K562 (cell line): ENCODE results near the gene STON2. TPM values are rescaled to one million over a fixed set of nuclear protein-coding genes. Genes with fewer than 3 reads are reported as not detected.

Experiments used
- ARID2 ChIP-seq: fragments of 450-650 bp; IDR thresholded peaks from 2 replicates; pipeline ENCODE4 v1.6.1; 2017; ENCODE audit warnings: antibody characterized with exemption, mild to moderate bottlenecking
- BHLHE40 ChIP-seq: IDR thresholded peaks from 2 replicates; pipeline ENCODE4 v1.6.1; 2011; ENCODE audit warnings: low read length, improper control_type of control experiment
- GABPB1 ChIP-seq: sonication (generic); formaldehyde crosslinking; IDR thresholded peaks from 2 replicates; pipeline ENCODE4 v1.8.0; 2022; ENCODE audit warnings: mild to moderate bottlenecking, missing genetic modification reagents
- HDAC3 ChIP-seq: fragments of 450-650 bp; IDR thresholded peaks from 2 replicates; pipeline ENCODE4 v1.6.1; 2018; ENCODE audit warnings: borderline replicate concordance, mild to moderate bottlenecking, moderate library complexity; ENCODE audit not compliant: partially characterized antibody
- HSF4 ChIP-seq: fragments of 250-450 bp; sonication (Bioruptor Pico); IDR thresholded peaks from 2 replicates; pipeline ENCODE4 v2.1.2; 2022; ENCODE audit warnings: mild to moderate bottlenecking, moderate library complexity, borderline replicate concordance
- MAX ChIP-seq: sonication (generic); formaldehyde crosslinking; IDR thresholded peaks from 2 replicates; pipeline ENCODE4 v1.9.0; 2022; ENCODE audit warnings: mild to moderate bottlenecking, missing genetic modification reagents
- MBD2 ChIP-seq: sonication (generic); IDR thresholded peaks from 2 replicates; pipeline ENCODE4 v1.6.1; 2016; ENCODE audit warnings: low read depth, borderline replicate concordance
- MED1 ChIP-seq: sonication (generic); formaldehyde crosslinking; IDR thresholded peaks from 2 replicates; pipeline ENCODE4 v1.8.1; 2023; ENCODE audit warnings: missing genetic modification reagents, borderline replicate concordance
- MEF2D ChIP-seq: conservative IDR thresholded peaks from 2 replicates; pipeline ENCODE4 v1.6.1; 2016; ENCODE audit warnings: low read depth, missing genetic modification characterization, missing compliant biosample characterization
- MTA3 ChIP-seq: fragments of 450-650 bp; formaldehyde crosslinking; IDR thresholded peaks from 2 replicates; pipeline ENCODE4 v1.6.1; 2017; ENCODE audit warnings: mild to moderate bottlenecking, borderline replicate concordance
- PATZ1 ChIP-seq: fragments of 250-450 bp; sonication (Bioruptor Pico); IDR thresholded peaks from 2 replicates; pipeline ENCODE4 v1.5.0; 2020; ENCODE audit warnings: mild to moderate bottlenecking, borderline replicate concordance
- PKNOX1 ChIP-seq: fragments of 450-650 bp; IDR thresholded peaks from 2 replicates; pipeline ENCODE4 v1.6.1; 2016
- RCOR1 ChIP-seq, 2 experiments: IDR thresholded peaks; 2 replicates each; pipeline ENCODE4 v1.6.1; 2012; ENCODE audit warnings: low read depth in 2 of 2, low read length in 2 of 2, borderline replicate concordance in 1 of 2, improper control_type of control experiment in 1 of 2
- SOX6 ChIP-seq: fragments of 450-650 bp; IDR thresholded peaks from 2 replicates; pipeline ENCODE4 v1.6.1; 2014; ENCODE audit warnings: mild to moderate bottlenecking
- TRIM25 ChIP-seq: fragments of 450-650 bp; IDR thresholded peaks from 2 replicates; pipeline ENCODE4 v1.7.0; 2016; ENCODE audit warnings: borderline replicate concordance
- USF2 ChIP-seq: sonication (generic); formaldehyde crosslinking; IDR thresholded peaks from 2 replicates; pipeline ENCODE4 v1.5.0; 2020; ENCODE audit warnings: missing genetic modification reagents
- ZC3H8 ChIP-seq: fragments of 450-650 bp; IDR thresholded peaks from 2 replicates; pipeline ENCODE4 v1.6.1; 2017
- ZNF316 ChIP-seq: fragments of 450-650 bp; IDR thresholded peaks from 2 replicates; pipeline ENCODE4 v1.6.1; 2016
- ZNF740 ChIP-seq, 3 experiments: fragments of 200-800 bp in 1 of 3; sonication (Bioruptor generic) in 1 of 3; sonication (generic) in 1 of 3; formaldehyde crosslinking in 1 of 3; IDR thresholded peaks; 2 replicates each; pipeline versions ENCODE4 v1.6.1 to v1.8.0; 2016 to 2022; ENCODE audit warnings: mild to moderate bottlenecking in 2 of 3, missing compliant biosample characterization in 2 of 3, missing genetic modification characterization in 2 of 3, missing genetic modification reagents in 1 of 3
- polyA plus RNA-seq, 8 experiments: library from polyadenylated mRNA; depleted of rRNA in 4 of 8; stranded (reverse) in 5 of 8; unstranded in 3 of 8; fragments of >200 nt; fragmentation: Nextera tagmentation in 2 of 8; fragmentation: Illumina TruSeq in 1 of 8; extraction: Ambion mirVana in 2 of 8; extraction: Trizol in 1 of 8; gene quantifications; 2 replicates each; pipeline versions ENCODE4 v1.2.1 to v1.2.3, GENCODE V29; 2011 to 2014; ENCODE audit warnings: inconsistent platforms in 1 of 8, missing spikeins in 1 of 8
- total RNA-seq, 7 experiments: library from RNA; depleted of rRNA in 6 of 7; stranded (reverse); fragments of >200 nt in 6 of 7; fragmentation: Illumina TruSeq in 2 of 7; extraction: Trizol in 2 of 7; gene quantifications; 2 replicates each; pipeline versions ENCODE4 v1.2.1 to v1.2.3, GENCODE V29; 2011 to 2021; ENCODE audit warnings: low replicate concordance in 1 of 7

STON2 gene
- total and polyA plus RNA-seq, 9 of the 15 experiments (the other 6 are each of a cell fraction or from before 2014, with no cell fraction given), result 7.8 to 99.3 (median 53.5) TPM

GRCh38 chr14:81220830-81221578 lies 179.1 kb downstream of the STON2 start, which contains the start of gene GTF2A1 (continued):
- TF ChIP-seq USF2 (peak; percentile 96), MBD2 (peak; percentile 43; the same call in 1 of the 2 replicates), HSF4 (CRISPR knock-in tag) (no peak), MEF2D (0 out of 2 replicates have a peak, but pooled peaks have one; percentile 13), ARID2 (no peak), SOX6 (peak; percentile 42; the same call in 1 of the 2 replicates), GABPB1 (CRISPR knock-in tag) (peak; percentile 78), PKNOX1 (0 out of 2 replicates have a peak, but pooled peaks have one; percentile 31), TRIM25 (no peak), ZNF740 (CRISPR knock-in tag; IDR thresholded peaks at IDR 0.05) (no peak), ZNF740 (tag; IDR thresholded peaks at IDR 0.05) (no peak), ZC3H8 (no peak), HDAC3 (no peak), MAX (peak; percentile 98), PATZ1 (CRISPR knock-in tag) (no peak), BHLHE40 (peak; percentile 92), ZNF316 (peak; percentile 89), MED1 (CRISPR knock-in tag) (no peak), MTA3 (peak; percentile 70), RCOR1 (IDR thresholded peaks at IDR 0.05; ENCODE audit: borderline replicate concordance in 1 of 2, low read depth in 2 of 2, low read length in 2 of 2) (no peak; a peak in 1 of 4 replicates)
